K562 (cell line): ENCODE measurements around the gene C9orf40. TPM values are rescaled to one million over a fixed set of nuclear protein-coding genes. Genes with fewer than 3 reads are reported as not detected.

Experiments
- ATAC-seq: fragments of 200-7000 bp; cut with Tn5 transposase; 3 replicates; pipeline ENCODE4 v1.9.1; 2020; ENCODE audit warnings: moderate library complexity
- BruUV-seq: library from RNA; stranded (reverse); fragments of 400-500 nt; replicated peaks from 2 replicates; lab custom pipeline; 2021; lab: Mats Ljungman, UMichigan
- CTCF ChIA-PET: fragments of 300-600 bp; formaldehyde crosslinking; extraction: SDS; loops from one replicate; lab custom pipeline; 2021; ENCODE audit warnings: low intra/inter-chr PET ratio; lab: Yijun Ruan, JAX
- POLR2A ChIA-PET: fragments of 300-600, 350-650 bp; sonication (Branson Sonifier 250); formaldehyde crosslinking; extraction: SDS; loops from one replicate; lab custom pipeline; 2021; ENCODE audit warnings: antibody characterized with exemption, inconsistent platforms; lab: Yijun Ruan, JAX
- DNase-seq, 4 experiments: peaks; one replicate each; pipeline versions ENCODE4 v3.0.0 to v3.0.0-alpha.2; 2011 to 2018; ENCODE audit warnings: low spot score in 3 of 4, mixed read lengths in 3 of 4; ENCODE audit errors: extremely low read depth in 1 of 4
- FAIRE-seq: peaks from 2 replicates; lab custom pipeline; 2011; peaks lifted over from hg19 to GRCh38; lab: Jason Lieb, UNC
- H2AFZ ChIP-seq: 2 replicates; pipeline ENCODE4 v1.6.0; 2011; ENCODE audit warnings: low read depth, low read length, control low read depth, inconsistent platforms
- H3K27ac ChIP-seq: fragments of 200-600 bp; 3 replicates; pipeline ENCODE4 v1.8.0; 2011; ENCODE audit warnings: low read depth, mild to moderate bottlenecking, control low read depth, inconsistent platforms, low read length, moderate library complexity, mixed read lengths; ENCODE audit errors: extremely low read depth
- H3K27me3 ChIP-seq, 2 experiments: fragments of 300-600 bp in 1 of 2; 2 replicates in 1 of 2; 3 replicates in 1 of 2; pipeline versions ENCODE4 v1.6.0 to v1.8.0; 2011; ENCODE audit warnings: inconsistent platforms in 2 of 2, low read length in 2 of 2, mild to moderate bottlenecking in 1 of 2, mixed read lengths in 1 of 2, moderate library complexity in 1 of 2; ENCODE audit not compliant: control insufficient read depth in 2 of 2, insufficient read depth in 2 of 2
- H3K36me3 ChIP-seq: fragments of 300-600 bp; 3 replicates; pipeline ENCODE4 v1.8.0; 2011; ENCODE audit warnings: mild to moderate bottlenecking, low read length, inconsistent platforms; ENCODE audit not compliant: control insufficient read depth, insufficient read depth
- H3K4me1 ChIP-seq, 2 experiments: fragments of 200-600 bp in 1 of 2; replicated peaks in 1 of 2; 2 replicates in 1 of 2; 3 replicates in 1 of 2; pipeline versions ENCODE4 v1.5.1 to v1.8.0; 2011; ENCODE audit warnings: inconsistent platforms in 2 of 2, low read length in 2 of 2, mild to moderate bottlenecking in 1 of 2, mixed read lengths in 1 of 2, moderate library complexity in 1 of 2; ENCODE audit not compliant: control insufficient read depth in 2 of 2, insufficient read depth in 2 of 2
- H3K4me2 ChIP-seq: 2 replicates; pipeline ENCODE4 v1.6.1; 2011; ENCODE audit warnings: low read length, control low read depth, inconsistent platforms, mixed read lengths; ENCODE audit not compliant: insufficient read depth
- H3K4me3 ChIP-seq: fragments of 200-600 bp; sonication (generic), shearing (Covaris generic); 2 replicates; pipeline ENCODE4 v1.5.1; 2016; ENCODE audit warnings: control low read depth, inconsistent platforms
- H3K79me2 ChIP-seq: fragments of 200-600 bp; 3 replicates; pipeline ENCODE4 v1.8.0; 2011; ENCODE audit warnings: low read length, inconsistent platforms; ENCODE audit not compliant: control insufficient read depth, insufficient read depth
- H3K9ac ChIP-seq, 2 experiments: 2 replicates each; pipeline versions ENCODE4 v1.6.0 to v1.6.1; 2011; ENCODE audit warnings: low read depth in 2 of 2, low read length in 2 of 2, control low read depth in 1 of 2, inconsistent platforms in 1 of 2, mild to moderate bottlenecking in 1 of 2, mixed read lengths in 1 of 2; ENCODE audit not compliant: insufficient read depth in 1 of 2
- H3K9me1 ChIP-seq: one replicate; pipeline ENCODE4 v1.6.0; 2011; ENCODE audit warnings: inconsistent platforms, mild to moderate bottlenecking, low read length, moderate library complexity; ENCODE audit not compliant: control insufficient read depth, insufficient read depth
- H3K9me3 ChIP-seq: replicated peaks from 2 replicates; pipeline ENCODE4 v1.5.1; 2011; ENCODE audit warnings: low read depth, low read length, inconsistent platforms; ENCODE audit not compliant: control insufficient read depth, insufficient read depth
- H4K20me1 ChIP-seq: replicated peaks from 2 replicates; pipeline ENCODE4 v1.6.1; 2011; ENCODE audit warnings: low read length, inconsistent platforms, mixed read lengths; ENCODE audit not compliant: control insufficient read depth, insufficient read depth
- BCOR ChIP-seq: fragments of 450-650 bp; IDR thresholded peaks from 2 replicates; pipeline ENCODE4 v1.6.1; 2016
- DIDO1 ChIP-seq: fragments of 450-650 bp; IDR thresholded peaks from 2 replicates; pipeline ENCODE4 v1.6.1; 2016; ENCODE audit warnings: low read depth, missing biosample characterization, missing genetic modification characterization
- EP300 ChIP-seq: IDR thresholded peaks from 2 replicates; pipeline ENCODE4 v1.6.1; 2012; ENCODE audit warnings: low read length, improper control_type of control experiment
- ILK ChIP-seq: fragments of 450-650 bp; IDR thresholded peaks from 2 replicates; pipeline ENCODE4 v1.6.1; 2016; ENCODE audit warnings: missing genetic modification characterization, low read depth, mild to moderate bottlenecking, missing compliant biosample characterization, moderate library complexity, borderline replicate concordance
- PBX2 ChIP-seq, 2 experiments: IDR thresholded peaks in 1 of 2; conservative IDR thresholded peaks in 1 of 2; 2 replicates each; pipeline ENCODE4 v1.6.1; 2016; ENCODE audit warnings: low read depth in 2 of 2, mild to moderate bottlenecking in 1 of 2, missing compliant biosample characterization in 1 of 2, missing genetic modification characterization in 1 of 2, moderate library complexity in 1 of 2
- WGBS: fragments of 100-300 bp; shearing (Covaris generic); methylation state at CpG from one replicate; pipeline ENCODE4 v1.1.6; 2016; ENCODE audit warnings: low coverage, mixed read lengths; ENCODE audit not compliant: insufficient coverage; ENCODE audit errors: missing lambda C conversion rate; 5-methylcytosine and 5-hydroxymethylcytosine counted together
- in situ Hi-C: fragments of 300-500 bp; cut with MboI; formaldehyde crosslinking; loops from 4 replicates; pipeline ENCODE4 v1.15.0; 2018; ENCODE audit warnings: inconsistent platforms, mixed read lengths
- intact Hi-C: fragments of 100-400 bp; cut with micrococcal nuclease; formaldehyde crosslinking; loops from 2 replicates; pipeline ENCODE4 v1.14.2; 2022
- polyA plus RNA-seq, 8 experiments: library from polyadenylated mRNA; depleted of rRNA in 4 of 8; stranded (reverse) in 5 of 8; unstranded in 3 of 8; fragments of >200 nt; fragmentation: Nextera tagmentation in 2 of 8; fragmentation: Illumina TruSeq in 1 of 8; extraction: Ambion mirVana in 2 of 8; extraction: Trizol in 1 of 8; gene quantifications; 2 replicates each; pipeline versions ENCODE4 v1.2.1 to v1.2.3, GENCODE V29; 2011 to 2014; ENCODE audit warnings: inconsistent platforms in 1 of 8, missing spikeins in 1 of 8
- total RNA-seq, 7 experiments: library from RNA; depleted of rRNA in 6 of 7; stranded (reverse); fragments of >200 nt in 6 of 7; fragmentation: Illumina TruSeq in 2 of 7; extraction: Trizol in 2 of 7; gene quantifications; 2 replicates each; pipeline versions ENCODE4 v1.2.1 to v1.2.3, GENCODE V29; 2011 to 2021; ENCODE audit warnings: low replicate concordance in 1 of 7
- TF ChIP-seq, protein P1 (sequence below): fragments of 450-650 bp; IDR thresholded peaks from 2 replicates; pipeline ENCODE4 v1.6.1; 2016
- TF ChIP-seq, protein P2 (sequence below): IDR thresholded peaks from 2 replicates; pipeline ENCODE4 v1.6.1; 2011; ENCODE audit not compliant: insufficient read length; ENCODE audit errors: extremely low read depth

Gene C9orf40
- total and polyA plus RNA-seq, 9 of the 15 experiments (the other 6 are each of a cell fraction or from before 2014, with no cell fraction given) = 5.6 to 17.3 (median 8.7) TPM

- no peak overlapping the region for H3K4me2 ChIP-seq
- H3K4me1 ChIP-seq = no peaks in the 10 kb centered on the region
- no TSS peak for BruUV-seq
- DNase-seq (no peak), FAIRE-seq (no peak), ATAC-seq (no peak)
- H3K27ac ChIP-seq = no peak overlapping the region
- no peaks in the 10 kb centered on the region for H4K20me1 ChIP-seq
- intact Hi-C loops = no loop called here
- H3K79me2 ChIP-seq = no peaks in the 10 kb centered on the region
- H3K9ac ChIP-seq = no peak overlapping the region
- TF ChIP-seq BCOR (no peak), EP300 (no peak), PBX2 (CRISPR knock-in tag; IDR thresholded peaks at IDR 0.05; ENCODE audit: low read depth) (no peak), PBX2 (tag; conservative IDR thresholded peaks at IDR 0.05; ENCODE audit: low read depth) (peak; percentile 35), DIDO1 (tag) (no peak), ILK (tag) (no peak)
- TF ChIP-seq, protein P1, sequence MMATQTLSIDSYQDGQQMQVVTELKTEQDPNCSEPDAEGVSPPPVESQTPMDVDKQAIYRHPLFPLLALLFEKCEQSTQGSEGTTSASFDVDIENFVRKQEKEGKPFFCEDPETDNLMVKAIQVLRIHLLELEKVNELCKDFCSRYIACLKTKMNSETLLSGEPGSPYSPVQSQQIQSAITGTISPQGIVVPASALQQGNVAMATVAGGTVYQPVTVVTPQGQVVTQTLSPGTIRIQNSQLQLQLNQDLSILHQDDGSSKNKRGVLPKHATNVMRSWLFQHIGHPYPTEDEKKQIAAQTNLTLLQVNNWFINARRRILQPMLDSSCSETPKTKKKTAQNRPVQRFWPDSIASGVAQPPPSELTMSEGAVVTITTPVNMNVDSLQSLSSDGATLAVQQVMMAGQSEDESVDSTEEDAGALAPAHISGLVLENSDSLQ = peak; percentile 65
- TF ChIP-seq, protein P2, sequence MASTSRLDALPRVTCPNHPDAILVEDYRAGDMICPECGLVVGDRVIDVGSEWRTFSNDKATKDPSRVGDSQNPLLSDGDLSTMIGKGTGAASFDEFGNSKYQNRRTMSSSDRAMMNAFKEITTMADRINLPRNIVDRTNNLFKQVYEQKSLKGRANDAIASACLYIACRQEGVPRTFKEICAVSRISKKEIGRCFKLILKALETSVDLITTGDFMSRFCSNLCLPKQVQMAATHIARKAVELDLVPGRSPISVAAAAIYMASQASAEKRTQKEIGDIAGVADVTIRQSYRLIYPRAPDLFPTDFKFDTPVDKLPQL = no peak
- ChIA-PET CTCF (no interaction called here), POLR2A (no interaction called here)
- H2AFZ ChIP-seq = no peak overlapping the region
- 92% methylated on average over 1 of the region's 1 CpG for WGBS
- H3K4me3 ChIP-seq = no peak overlapping the region
- no peaks in the 10 kb centered on the region for H3K27me3 ChIP-seq
- no peaks in the 10 kb centered on the region for H3K9me3 ChIP-seq
- H3K36me3 ChIP-seq = peaks cover 4% of the 10 kb centered on the region; the same call in 1 of the 3 replicates
- H3K9me1 ChIP-seq = no peaks in the 10 kb centered on the region
- in situ Hi-C loops = no loop called here
These were observed 21.8 kb upstream of the C9orf40 start for GRCh38 chr9:74974558-74974957.
